ENCODE results near the gene OR5T2. TPM values are rescaled to one million over a fixed set of nuclear protein-coding genes. Genes with fewer than 3 reads are reported as not detected.
"Not testable (repeated sequence)": the region's sequence is repeated elsewhere in the genome, so short reads cannot be mapped to it uniquely, and the experiment has no call there.

Gene OR5T2
- polyA plus RNA-seq (ENCODE audit: insufficient read length in 4 of 4) = not detected

GRCh38 chr11:56234155-56234554, at the start of gene OR5T2:
Gene OR5T2 (minus strand): TSS chr11:56234255. CDS start chr11:56233062, 1,193 bp downstream.
- no peak for DNase-seq (ENCODE audit: low read depth in 4 of 4, low spot score in 3 of 4)

DNA sequence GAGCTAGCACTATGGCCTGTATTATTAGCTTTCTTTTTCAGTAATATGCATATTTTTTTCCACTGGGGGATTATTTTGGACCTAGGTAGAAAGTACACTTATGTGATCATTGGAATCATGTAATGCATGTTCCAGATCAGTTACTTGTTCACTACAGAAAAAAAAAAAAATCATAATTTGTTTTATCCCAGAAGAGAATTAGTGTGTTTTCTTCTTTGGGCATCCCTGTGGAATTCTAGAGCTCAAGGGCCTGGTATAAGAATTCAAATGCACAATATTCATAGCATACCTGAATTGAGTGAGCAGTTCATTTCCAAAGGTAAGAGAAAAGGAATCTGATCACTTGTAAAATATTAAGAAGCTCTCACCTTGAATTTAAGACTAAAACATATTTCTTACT, 39.8 kb upstream of the OR5T2 start, which contains the start of gene OR5T1:
TSS of gene OR5T1 (plus strand) at position 301 of the 400 bp plus-strand sequence. CDS start 1,485 bp downstream, outside the sequence.
- no peak for DNase-seq (ENCODE audit: low read depth in 4 of 4, low spot score in 3 of 4)

GRCh38 chr11:56271092-56271491, 37.0 kb upstream of the OR5T2 start:
- no peak for DNase-seq (ENCODE audit: low read depth in 4 of 4, low spot score in 3 of 4)

DNA sequence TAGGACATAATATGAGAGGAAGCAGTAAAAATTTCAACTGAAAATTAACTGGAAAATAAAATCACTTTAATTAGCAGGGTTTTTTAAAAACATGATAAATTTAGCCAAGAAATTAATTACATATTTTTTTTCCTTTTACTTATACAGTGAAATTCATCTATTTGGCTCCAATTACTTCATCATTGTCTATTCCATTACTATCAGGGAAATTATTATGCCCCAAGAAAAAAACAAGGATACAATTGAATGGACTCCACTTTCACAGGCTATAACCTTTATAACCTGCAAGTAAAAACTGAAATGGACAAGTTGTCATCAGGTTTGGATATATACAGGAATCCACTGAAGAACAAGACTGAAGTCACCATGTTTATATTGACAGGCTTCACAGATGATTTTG, 17.9 kb upstream of the OR5T2 start, which contains the start of gene OR5T3:
TSS of gene OR5T3 (plus strand) at position 301 of the 400 bp plus-strand sequence. CDS start at position 301, 0 bp downstream.
- DNase-seq (ENCODE audit: low read depth in 4 of 4, low spot score in 3 of 4) = no peak

DNA sequence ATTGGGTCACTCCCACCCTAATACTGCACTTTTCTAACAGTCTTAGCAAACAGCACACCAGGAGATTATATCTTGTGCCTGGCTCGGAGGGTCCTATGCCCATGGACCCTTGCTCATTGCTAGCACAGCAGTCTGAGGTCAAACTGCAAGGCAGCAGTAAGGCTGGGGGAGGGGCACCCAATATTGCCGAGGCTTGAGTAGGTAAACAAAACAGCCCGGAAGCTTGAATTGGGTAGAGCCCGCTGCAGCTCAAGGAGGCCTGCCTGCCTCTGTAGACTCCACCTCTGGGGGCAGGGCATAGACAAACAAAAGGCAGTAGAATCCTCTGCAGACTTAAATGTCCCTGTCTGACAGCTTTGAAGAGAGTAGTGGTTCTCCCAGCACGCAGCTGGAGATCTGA, 14.3 kb downstream of the OR5T2 start:
- not testable (repeated sequence) for DNase-seq (ENCODE audit: low read depth in 4 of 4, low spot score in 3 of 4)

GRCh38 chr11:56214537-56214936, 19.5 kb downstream of the OR5T2 start:
- DNase-seq (ENCODE audit: low read depth in 4 of 4, low spot score in 3 of 4) = no peak

DNA sequence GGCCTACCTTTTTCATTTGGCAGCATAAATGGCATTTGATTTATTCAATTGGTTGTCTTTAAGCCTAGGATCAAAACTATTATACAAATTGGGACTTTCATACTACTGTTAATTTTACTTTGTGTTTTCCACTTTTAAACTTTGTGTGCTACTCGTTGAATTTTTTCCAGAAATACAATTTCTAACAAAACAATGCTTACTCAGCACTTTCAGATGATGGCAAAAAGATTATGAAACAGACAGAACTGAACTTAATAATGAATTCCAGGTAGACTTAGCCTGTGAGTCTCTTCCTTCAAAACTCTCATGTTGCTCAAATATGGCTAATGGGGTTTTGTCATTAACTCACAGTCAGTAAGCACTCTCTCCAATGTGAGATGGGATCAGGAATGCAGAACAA, 26.3 kb downstream of the OR5T2 start:
- DNase-seq (ENCODE audit: low read depth in 4 of 4, low spot score in 3 of 4) = no peak

DNA sequence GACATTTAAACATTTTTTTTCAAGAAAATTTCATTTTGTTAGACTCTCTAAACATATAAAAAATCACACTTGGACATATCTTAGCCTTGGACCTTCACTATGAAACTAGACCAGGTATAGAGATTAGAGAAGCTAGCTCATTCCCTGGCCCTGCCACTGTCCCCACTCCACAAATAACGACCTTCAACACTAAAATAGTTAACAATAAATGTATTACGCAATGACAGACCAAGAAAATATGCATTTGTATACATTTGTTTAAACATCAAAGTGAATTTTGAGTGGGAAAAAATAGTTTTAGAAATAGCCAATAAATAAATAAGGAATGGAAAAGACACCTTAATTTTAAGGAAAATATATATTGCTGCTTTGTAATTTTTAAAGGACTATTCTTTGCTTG, 36.7 kb downstream of the OR5T2 start:
- no peak for DNase-seq (ENCODE audit: low read depth in 4 of 4, low spot score in 3 of 4)

- DNase-seq (ENCODE audit: low read depth in 4 of 4, low spot score in 3 of 4) = no peak
Measured at GRCh38 chr11:56196705-56197104, 37.4 kb downstream of the OR5T2 start.

DNA sequence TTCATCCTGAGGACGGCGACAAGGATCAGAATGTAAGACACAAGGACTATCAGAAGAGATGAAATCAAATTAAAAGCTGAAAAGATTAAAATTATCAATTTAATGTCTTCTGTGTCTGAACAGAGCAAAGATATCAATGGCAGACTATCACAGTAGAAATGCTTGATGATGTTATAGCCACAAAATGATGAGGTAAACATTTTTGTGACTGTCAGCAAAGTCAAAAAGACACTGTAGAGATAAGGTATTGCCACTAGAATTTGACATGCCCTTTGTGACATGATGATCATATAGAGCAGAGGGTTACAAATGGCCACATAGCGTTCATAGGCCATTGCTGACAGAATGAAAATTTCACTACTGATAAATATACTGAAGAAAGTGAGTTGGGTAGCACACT, 45.5 kb downstream of the OR5T2 start:
- no peak for DNase-seq (ENCODE audit: low read depth in 4 of 4, low spot score in 3 of 4)

- DNase-seq (ENCODE audit: low read depth in 4 of 4, low spot score in 3 of 4) = no peak
Measured at GRCh38 chr11:56183459-56183858, 50.6 kb downstream of the OR5T2 start.

Other genes starting within 250 kb of the OR5T2 start
- gene OR5F1, start 239.6 kb downstream of the OR5T2 start, polyA plus RNA-seq (ENCODE audit: insufficient read length in 4 of 4) = not detected
- gene OR5AS1, start 206.6 kb downstream of the OR5T2 start, polyA plus RNA-seq (ENCODE audit: insufficient read length in 4 of 4) = under 1 TPM in 1 of 4 donors, not detected in 3; 0.03 TPM
- not detected for gene OR8I2, start 140.9 kb downstream of the OR5T2 start, polyA plus RNA-seq (ENCODE audit: insufficient read length in 4 of 4)
- not detected for gene OR8H2, start 130.6 kb downstream of the OR5T2 start, polyA plus RNA-seq (ENCODE audit: insufficient read length in 4 of 4)
- not detected for gene OR8H3, start 111.9 kb downstream of the OR5T2 start, polyA plus RNA-seq (ENCODE audit: insufficient read length in 4 of 4)
- not detected for gene OR8J3, start 94.1 kb downstream of the OR5T2 start, polyA plus RNA-seq (ENCODE audit: insufficient read length in 4 of 4)
- not detected for gene OR8K5, start 73.9 kb downstream of the OR5T2 start, polyA plus RNA-seq (ENCODE audit: insufficient read length in 4 of 4)
- not detected for gene OR5J2, start 57.6 kb downstream of the OR5T2 start, polyA plus RNA-seq (ENCODE audit: insufficient read length in 4 of 4)
- not detected for gene OR5T3, start 18.0 kb upstream of the OR5T2 start, polyA plus RNA-seq (ENCODE audit: insufficient read length in 4 of 4)
- gene OR5T1, start 39.9 kb upstream of the OR5T2 start, polyA plus RNA-seq (ENCODE audit: insufficient read length in 4 of 4) = not detected
- gene OR8H1, start 58.0 kb upstream of the OR5T2 start, polyA plus RNA-seq (ENCODE audit: insufficient read length in 4 of 4) = under 1 TPM in 1 of 4 donors, not detected in 3; 0.01 TPM
- gene OR8K3, start 80.9 kb upstream of the OR5T2 start, polyA plus RNA-seq (ENCODE audit: insufficient read length in 4 of 4) = not detected
- gene OR8K1, start 111.8 kb upstream of the OR5T2 start, polyA plus RNA-seq (ENCODE audit: insufficient read length in 4 of 4) = under 1 TPM in 1 of 4 donors, not detected in 3; 0.05 TPM
- not detected for gene OR8J1, start 120.0 kb upstream of the OR5T2 start, polyA plus RNA-seq (ENCODE audit: insufficient read length in 4 of 4)
- gene OR8U1, start 141.4 kb upstream of the OR5T2 start, polyA plus RNA-seq (ENCODE audit: insufficient read length in 4 of 4) = not detected
- not detected for gene OR5AL1, start 178.4 kb upstream of the OR5T2 start, polyA plus RNA-seq (ENCODE audit: insufficient read length in 4 of 4)
- gene OR5M3, start 239.1 kb upstream of the OR5T2 start, polyA plus RNA-seq (ENCODE audit: insufficient read length in 4 of 4) = not detected

Measured in right renal pelvis (tissue), 4 donors.